Erythroblast (primary cell): Measurements from ENCODE around the gene NFIA.

Experiments used
- DNase-seq, 2 experiments: peaks; one replicate each; lab custom pipeline; 2025; lab: John Stamatoyannopoulos, UW
- GATA1 ChIP-seq: IDR thresholded peaks from 2 replicates; pipeline ENCODE4 v1.6.1; 2011; ENCODE audit warnings: low read depth, mild to moderate bottlenecking, control low read depth, low read length, moderate library complexity
- POLR2A ChIP-seq: IDR thresholded peaks from 2 replicates; pipeline ENCODE4 v1.6.1; 2011; ENCODE audit warnings: mild to moderate bottlenecking, low read length

Gene NFIA

GRCh38 chr1:61095470-61095812 is 13.1 kb downstream of the NFIA start:
- TF ChIP-seq GATA1, result no peak
- TF ChIP-seq POLR2A, result no peak
- DNase-seq, result no peak

GRCh38 chr1:61097317-61097716 is 15.0 kb downstream of the NFIA start:
- peak; percentile 46 to 56 for DNase-seq
- TF ChIP-seq GATA1 (no peak), POLR2A (no peak)

GRCh38 chr1:61097722-61098121 is 15.4 kb downstream of the NFIA start:
- TF ChIP-seq GATA1 (no peak), POLR2A (no peak)
- DNase-seq, result no peak

- no peak for DNase-seq
- TF ChIP-seq GATA1, result no peak
- TF ChIP-seq POLR2A, result no peak
Observed at GRCh38 chr1:61098333-61098732, 16.0 kb downstream of the NFIA start.

GRCh38 chr1:61098906-61099437 is 16.6 kb downstream of the NFIA start:
- no peak for TF ChIP-seq GATA1
- DNase-seq, result no peak

DNA sequence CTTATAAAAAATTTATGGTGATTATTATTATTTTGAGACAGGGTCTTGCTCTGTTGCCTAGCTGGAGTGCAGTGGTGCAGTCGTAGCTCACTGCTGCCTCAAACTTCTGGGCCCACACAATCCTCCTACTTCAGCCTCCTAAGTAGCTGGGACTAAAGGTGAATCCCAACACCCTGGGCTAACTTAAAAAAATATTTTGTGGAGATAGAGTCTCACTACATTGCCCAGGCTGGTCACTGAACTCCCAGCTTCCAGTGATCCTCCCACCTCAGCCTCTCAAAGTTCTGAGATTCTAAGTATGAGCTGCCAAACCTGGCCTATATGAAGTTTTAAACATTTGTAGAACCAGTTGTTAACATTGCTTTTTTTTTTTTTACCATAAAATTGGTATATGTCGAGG is 18.2 kb downstream of the NFIA start:
- DNase-seq, result no peak

DNA sequence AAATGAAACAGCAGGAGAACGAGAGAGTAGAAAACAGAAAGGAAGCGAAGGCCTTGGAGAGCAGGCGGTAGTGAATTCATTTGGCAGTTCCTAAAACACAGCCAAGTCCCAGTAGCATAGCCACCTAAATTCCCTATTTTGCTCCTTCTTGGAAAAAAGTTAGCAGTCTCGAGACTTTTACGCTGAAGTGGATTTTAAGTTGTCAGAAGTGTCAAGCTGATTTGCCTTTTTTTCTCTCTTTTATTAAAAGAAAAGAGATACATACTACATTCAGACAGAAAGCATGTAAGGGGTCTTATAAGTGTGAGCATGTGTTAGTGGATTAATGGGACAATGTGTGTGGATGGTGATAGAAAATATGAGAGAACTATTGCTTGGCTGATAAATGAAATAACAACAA is 19.2 kb downstream of the NFIA start:
- no peak for DNase-seq
- TF ChIP-seq GATA1 (no peak), POLR2A (no peak)

More for the DNA sequence above, 18.2 kb downstream of the NFIA start:
- TF ChIP-seq GATA1 (no peak), POLR2A (no peak)

GRCh38 chr1:61102041-61102440 is 19.7 kb downstream of the NFIA start:
- no peak for TF ChIP-seq POLR2A
- TF ChIP-seq GATA1, result no peak
- no peak for DNase-seq

DNA sequence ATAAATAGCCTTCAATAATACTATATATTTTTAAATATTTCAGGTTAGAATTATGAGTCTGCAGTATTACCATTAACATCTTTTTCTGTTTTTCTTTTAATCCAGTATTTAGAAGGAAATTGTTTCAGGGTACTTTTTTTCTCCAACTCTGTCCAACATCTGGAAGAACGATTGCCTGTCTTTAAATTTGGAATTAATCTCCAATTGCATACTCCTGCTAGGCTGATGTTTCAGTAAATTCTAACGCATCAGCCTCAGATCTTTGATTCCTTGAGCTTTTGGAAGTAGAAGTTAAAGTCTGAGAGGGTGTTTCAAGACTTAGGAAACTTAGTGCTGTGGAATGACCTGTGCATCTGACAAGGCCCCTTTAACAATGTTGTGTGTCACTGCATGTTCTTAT is 20.3 kb downstream of the NFIA start:
- TF ChIP-seq POLR2A (no peak), GATA1 (no peak)
- DNase-seq, result no peak

- TF ChIP-seq GATA1 (no peak), POLR2A (no peak)
- peak; percentile 58 to 62 for DNase-seq
Observed at GRCh38 chr1:61104220-61104671, 21.9 kb downstream of the NFIA start.

DNA sequence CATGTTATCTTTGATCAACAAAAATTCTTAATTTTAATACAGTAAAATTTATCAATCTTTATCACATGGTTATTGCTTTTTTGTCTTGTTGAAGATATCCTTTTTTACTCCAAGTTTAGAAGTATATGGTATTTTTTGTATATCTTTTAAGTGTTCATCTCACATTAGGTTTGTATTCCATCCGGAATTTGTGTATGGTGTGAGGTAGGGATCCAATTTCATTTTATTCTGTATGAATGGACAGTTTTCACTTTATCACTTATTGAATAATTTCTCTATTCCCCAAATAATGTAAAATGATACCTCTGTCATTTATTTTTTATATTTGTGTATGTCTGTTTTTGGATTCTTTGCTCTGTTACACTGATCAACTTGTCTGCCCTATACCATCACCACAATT is 25.3 kb downstream of the NFIA start:
- TF ChIP-seq GATA1 (no peak), POLR2A (no peak)
- DNase-seq, result peak in 1 of 2 experiments; percentile 30

DNA sequence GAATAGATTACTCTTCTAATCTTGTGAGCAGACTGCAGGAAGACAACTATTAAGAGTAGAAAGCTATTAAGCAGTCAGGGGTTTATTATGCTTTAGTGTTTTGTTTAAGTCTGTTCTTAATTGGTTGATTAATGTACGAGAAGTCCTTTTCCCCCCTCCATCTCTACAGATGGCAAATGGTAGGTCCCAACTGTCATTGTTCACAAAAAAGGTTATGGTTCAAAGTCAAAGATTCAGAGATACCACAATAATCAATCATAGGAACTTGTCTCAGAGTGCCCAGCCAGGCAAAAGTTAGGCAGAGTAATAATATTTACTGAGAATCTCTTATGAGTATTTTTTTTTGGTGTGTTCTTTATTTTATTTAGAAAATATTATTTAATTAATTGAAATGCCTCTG is 26.8 kb downstream of the NFIA start:
- TF ChIP-seq GATA1 (no peak), POLR2A (no peak)
- DNase-seq, result peak; percentile 45 to 78

DNA sequence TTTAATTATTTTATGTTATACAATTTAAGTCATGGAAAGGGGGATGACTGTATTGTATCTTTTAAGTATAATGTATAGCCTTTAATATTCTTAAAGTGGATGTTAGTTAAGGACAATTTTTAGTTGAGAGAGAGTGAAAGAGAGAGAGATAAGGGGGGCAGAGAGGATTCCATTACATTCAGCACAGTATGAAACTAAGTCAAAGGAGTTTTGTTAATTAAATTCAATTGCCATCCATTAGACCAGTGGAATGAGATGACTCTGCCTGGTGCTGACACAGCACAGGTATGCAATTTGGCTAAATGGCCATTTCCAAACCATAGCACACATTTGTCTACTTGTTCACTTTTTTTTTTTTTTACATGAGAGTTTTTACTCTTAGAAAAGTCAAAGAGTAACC is 27.5 kb downstream of the NFIA start:
- DNase-seq, result peak in 1 of 2 experiments; percentile 40
- TF ChIP-seq GATA1 (no peak), POLR2A (no peak)

DNA sequence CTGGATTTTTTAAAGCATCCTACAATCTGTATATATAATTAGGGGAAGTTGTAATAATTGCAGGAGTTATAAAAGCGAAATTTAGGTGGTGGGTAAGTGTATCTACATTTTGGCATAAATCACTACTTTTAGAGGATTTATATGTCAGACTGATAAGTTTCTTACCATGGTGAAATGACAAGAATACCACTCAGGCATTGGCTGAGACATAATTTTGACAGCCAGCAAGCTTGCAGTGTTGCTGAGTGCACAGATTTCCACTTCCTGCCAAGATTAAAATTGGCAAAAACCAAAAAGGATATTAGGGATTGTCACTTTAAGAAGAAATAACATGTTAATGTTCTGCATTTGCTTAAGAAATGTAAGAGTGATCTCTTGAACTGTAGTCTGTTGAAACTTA is 28.2 kb downstream of the NFIA start:
- TF ChIP-seq GATA1, result no peak
- no peak for DNase-seq
